ENCODE results near the gene DVL1. TPM values are rescaled to one million over a fixed set of nuclear protein-coding genes. Genes with fewer than 3 reads are reported as not detected.
A peak's percentile ranks its signal among the peaks of the same experiment; 100 is the strongest.

DVL1 gene
- total RNA-seq, 2 experiments from 2014 or later, result 37.2 to 39.2 TPM

DNA sequence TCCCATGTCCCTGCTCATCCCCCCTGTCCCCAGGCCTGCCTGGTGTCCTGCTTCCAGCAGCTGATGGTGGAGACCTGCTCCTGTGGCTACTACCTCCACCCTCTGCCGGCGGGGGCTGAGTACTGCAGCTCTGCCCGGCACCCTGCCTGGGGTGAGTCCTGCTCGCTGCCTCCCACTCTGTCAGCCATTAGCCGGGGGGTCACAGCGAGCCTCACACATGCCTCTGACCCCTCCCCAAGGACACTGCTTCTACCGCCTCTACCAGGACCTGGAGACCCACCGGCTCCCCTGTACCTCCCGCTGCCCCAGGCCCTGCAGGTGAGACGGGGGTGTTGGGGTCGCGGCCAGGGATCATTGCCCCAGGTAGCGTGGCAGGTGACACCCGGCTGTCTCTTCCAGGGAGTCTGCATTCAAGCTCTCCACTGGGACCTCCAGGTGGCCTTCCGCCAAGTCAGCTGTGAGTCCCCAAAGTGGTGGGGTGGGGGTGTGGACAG, 58.9 kb downstream of the DVL1 start:
- Mint-ChIP-seq H3K27me3 (no peaks in the 10 kb centered on the region), H3K4me3 (no peak overlapping the region), H3K4me1 (ENCODE audit: low read depth) (peaks cover 2% of the 10 kb centered on the region), H3K36me3 (ENCODE audit: low read depth) (no peaks in the 10 kb centered on the region), H3K9me3 (no peaks in the 10 kb centered on the region), H3K27ac (no peak overlapping the region)
- peak; percentile 76 for DNase-seq
- TF ChIP-seq, protein P1, sequence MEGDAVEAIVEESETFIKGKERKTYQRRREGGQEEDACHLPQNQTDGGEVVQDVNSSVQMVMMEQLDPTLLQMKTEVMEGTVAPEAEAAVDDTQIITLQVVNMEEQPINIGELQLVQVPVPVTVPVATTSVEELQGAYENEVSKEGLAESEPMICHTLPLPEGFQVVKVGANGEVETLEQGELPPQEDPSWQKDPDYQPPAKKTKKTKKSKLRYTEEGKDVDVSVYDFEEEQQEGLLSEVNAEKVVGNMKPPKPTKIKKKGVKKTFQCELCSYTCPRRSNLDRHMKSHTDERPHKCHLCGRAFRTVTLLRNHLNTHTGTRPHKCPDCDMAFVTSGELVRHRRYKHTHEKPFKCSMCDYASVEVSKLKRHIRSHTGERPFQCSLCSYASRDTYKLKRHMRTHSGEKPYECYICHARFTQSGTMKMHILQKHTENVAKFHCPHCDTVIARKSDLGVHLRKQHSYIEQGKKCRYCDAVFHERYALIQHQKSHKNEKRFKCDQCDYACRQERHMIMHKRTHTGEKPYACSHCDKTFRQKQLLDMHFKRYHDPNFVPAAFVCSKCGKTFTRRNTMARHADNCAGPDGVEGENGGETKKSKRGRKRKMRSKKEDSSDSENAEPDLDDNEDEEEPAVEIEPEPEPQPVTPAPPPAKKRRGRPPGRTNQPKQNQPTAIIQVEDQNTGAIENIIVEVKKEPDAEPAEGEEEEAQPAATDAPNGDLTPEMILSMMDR (IDR thresholded peaks at IDR 0.05), result peak; percentile 36
- ChIA-PET CTCF (interaction anchor here (0.9 to 3.2 kb wide), 6 partner anchors 12 to 306 kb away, joined by 3 to 37 read pairs (median 10); no protein-coding TSS in a partner anchor), POLR2A (interaction anchor here (0.6 kb wide), 1 partner anchor 333 kb away, joined by 3 read pairs; no protein-coding TSS in a partner anchor)
- ATAC-seq, result peak; percentile 71
- intact Hi-C loops (cut with micrococcal nuclease), result no loop called here

DNA sequence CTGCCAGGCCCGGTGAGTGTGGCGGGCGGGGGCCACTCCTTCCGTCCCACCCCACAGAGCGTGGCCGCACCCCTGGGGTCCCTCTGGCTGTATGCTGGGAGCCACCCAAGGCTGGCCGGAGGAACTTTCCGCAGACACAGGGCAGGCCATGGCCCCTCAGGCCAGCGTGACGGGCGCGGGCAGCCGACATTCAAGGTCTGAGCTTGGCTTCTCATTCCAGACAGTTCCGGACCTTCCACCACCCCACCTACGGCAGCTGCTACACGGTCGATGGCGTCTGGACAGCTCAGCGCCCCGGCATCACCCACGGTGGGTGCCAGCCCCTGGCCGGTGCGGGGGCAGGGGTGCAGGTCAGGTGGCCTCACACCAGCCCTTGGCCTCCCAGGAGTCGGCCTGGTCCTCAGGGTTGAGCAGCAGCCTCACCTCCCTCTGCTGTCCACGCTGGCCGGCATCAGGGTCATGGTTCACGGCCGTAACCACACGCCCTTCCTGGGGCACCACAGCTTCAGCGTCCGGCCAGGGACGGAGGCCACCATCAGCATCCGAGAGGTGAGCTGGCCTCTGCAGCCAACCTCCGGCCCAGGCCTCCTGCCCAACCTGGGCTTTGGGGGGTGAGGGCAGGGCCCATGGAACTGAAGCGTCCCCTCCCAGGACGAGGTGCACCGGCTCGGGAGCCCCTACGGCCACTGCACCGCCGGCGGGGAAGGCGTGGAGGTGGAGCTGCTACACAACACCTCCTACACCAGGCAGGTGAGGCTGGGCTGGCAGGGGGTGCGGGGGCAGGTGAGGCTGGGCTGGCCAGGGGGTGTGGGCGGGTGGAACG, 61.7 kb downstream of the DVL1 start:
- CTCF ChIA-PET, result interaction anchor here (1.0 to 1.2 kb wide), 2 partner anchors 8 to 165 kb away, joined by 3 to 4 read pairs; no protein-coding TSS in a partner anchor
- TF ChIP-seq, protein P1 (IDR thresholded peaks at IDR 0.05), result no peak
- H3K4me1 Mint-ChIP-seq (ENCODE audit: low read depth), result peaks cover 3% of the 10 kb centered on the region
- H3K4me3 Mint-ChIP-seq, result no peak overlapping the region
- ATAC-seq, result no peak
- no peaks in the 10 kb centered on the region for H3K9me3 Mint-ChIP-seq
- H3K27me3 Mint-ChIP-seq, result no peaks in the 10 kb centered on the region
- DNase-seq, result no peak
- no peaks in the 10 kb centered on the region for H3K36me3 Mint-ChIP-seq (ENCODE audit: low read depth)
- H3K27ac Mint-ChIP-seq, result no peak overlapping the region
- POLR2A ChIA-PET, result interaction anchor here (1.0 to 1.3 kb wide), 2 partner anchors 9 to 12 kb away, joined by 3 read pairs; no protein-coding TSS in a partner anchor
- intact Hi-C loops (cut with micrococcal nuclease), result no loop called here

DNA sequence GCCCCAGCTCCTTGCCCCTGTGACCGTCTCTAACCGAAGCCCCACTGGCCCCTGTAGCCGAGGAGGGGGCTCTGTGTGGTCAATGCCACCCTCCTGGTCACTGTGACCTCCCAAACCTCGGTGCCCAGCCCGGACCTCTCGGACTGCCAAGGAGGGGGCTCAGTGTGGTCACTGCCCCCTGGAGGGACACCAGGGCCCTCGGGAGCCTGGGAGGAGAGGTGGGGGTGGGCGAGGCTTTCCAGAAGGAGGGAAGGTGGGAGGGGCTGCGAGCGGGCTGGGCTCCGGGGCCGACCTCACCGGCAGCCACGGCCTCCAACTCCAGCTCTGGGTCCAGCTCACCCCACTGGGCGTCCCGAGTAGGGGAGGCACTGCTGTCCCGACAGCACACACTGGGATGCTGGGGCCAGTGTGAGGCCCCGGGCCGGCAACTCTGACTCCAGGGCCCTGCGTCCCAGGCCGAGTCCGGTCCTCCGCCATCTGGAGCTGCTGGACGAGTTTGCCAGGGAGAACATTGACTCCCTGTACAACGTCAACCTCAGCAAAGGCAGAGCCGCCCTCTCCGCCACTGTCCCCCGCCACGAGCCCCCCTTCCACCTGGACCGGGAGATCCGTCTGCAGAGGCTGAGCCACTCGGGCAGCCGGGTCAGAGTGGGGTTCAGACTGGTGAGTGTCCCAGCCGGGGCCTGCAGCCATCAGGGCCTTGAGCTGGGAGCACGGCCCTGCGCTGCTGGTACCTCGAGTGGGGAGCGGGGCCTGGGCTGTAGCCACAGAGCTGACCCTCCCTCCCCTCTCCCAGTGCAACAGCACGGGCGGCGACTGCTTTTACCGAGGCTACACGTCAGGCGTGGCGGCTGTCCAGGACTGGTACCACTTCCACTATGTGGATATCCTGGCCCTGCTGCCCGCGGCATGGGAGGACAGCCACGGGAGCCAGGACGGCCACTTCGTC, 62.6 kb downstream of the DVL1 start:
- no peak for ATAC-seq
- H3K36me3 Mint-ChIP-seq (ENCODE audit: low read depth), result no peaks in the 10 kb centered on the region
- no peaks in the 10 kb centered on the region for H3K9me3 Mint-ChIP-seq
- intact Hi-C loops (cut with micrococcal nuclease), result no loop called here
- TF ChIP-seq, protein P1 (IDR thresholded peaks at IDR 0.05), result no peak
- CTCF ChIA-PET, result interaction anchor here (0.9 to 1.2 kb wide), 3 partner anchors 9 to 164 kb away, joined by 3 to 5 read pairs (median 4); no protein-coding TSS in a partner anchor
- no peak overlapping the region for H3K4me3 Mint-ChIP-seq
- POLR2A ChIA-PET, result interaction anchor here (1.0 to 1.3 kb wide), 2 partner anchors 10 to 11 kb away, joined by 3 read pairs; no protein-coding TSS in a partner anchor
- H3K27me3 Mint-ChIP-seq, result no peaks in the 10 kb centered on the region
- no peak for DNase-seq
- H3K27ac Mint-ChIP-seq, result no peak overlapping the region
- peaks cover 2% of the 10 kb centered on the region for H3K4me1 Mint-ChIP-seq (ENCODE audit: low read depth)

DNA sequence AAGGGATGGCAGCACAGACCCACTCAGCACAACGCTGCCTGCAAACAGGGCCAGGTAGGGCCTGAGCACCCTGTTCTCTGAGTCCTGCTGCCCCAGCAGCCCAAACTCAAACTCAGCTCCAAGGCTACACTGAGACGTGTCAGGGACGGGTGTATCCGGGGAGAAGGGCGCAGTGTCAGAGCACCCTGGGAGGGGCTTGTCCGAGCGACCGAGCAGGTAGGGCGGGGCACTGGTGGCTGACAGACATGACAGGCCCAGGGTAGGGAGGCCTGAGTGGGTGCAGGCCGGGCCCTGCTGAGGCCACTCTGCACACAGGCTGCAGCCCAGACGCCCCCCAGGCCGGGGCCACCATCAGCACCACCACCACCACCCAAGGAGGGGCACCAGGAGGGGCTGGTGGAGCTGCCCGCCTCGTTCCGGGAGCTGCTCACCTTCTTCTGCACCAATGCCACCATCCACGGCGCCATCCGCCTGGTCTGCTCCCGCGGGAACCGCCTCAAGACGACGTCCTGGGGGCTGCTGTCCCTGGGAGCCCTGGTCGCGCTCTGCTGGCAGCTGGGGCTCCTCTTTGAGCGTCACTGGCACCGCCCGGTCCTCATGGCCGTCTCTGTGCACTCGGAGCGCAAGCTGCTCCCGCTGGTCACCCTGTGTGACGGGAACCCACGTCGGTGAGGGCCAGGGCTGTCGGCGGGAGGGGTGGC, 63.5 kb downstream of the DVL1 start:
- H3K9me3 Mint-ChIP-seq, result no peaks in the 10 kb centered on the region
- no peak overlapping the region for H3K4me3 Mint-ChIP-seq
- POLR2A ChIA-PET, result interaction anchor here (1.3 kb wide), 2 partner anchors 10 to 11 kb away, joined by 3 read pairs; no protein-coding TSS in a partner anchor
- DNase-seq (no peak), ATAC-seq (no peak)
- peaks cover 2% of the 10 kb centered on the region for H3K4me1 Mint-ChIP-seq (ENCODE audit: low read depth)
- no peak overlapping the region for H3K27ac Mint-ChIP-seq
- H3K27me3 Mint-ChIP-seq, result no peaks in the 10 kb centered on the region
- TF ChIP-seq, protein P1 (IDR thresholded peaks at IDR 0.05), result no peak
- intact Hi-C loops (cut with micrococcal nuclease), result no loop called here
- CTCF ChIA-PET, result interaction anchor here (0.9 to 1.2 kb wide), 2 partner anchors 15 to 163 kb away, joined by 4 to 5 read pairs; no protein-coding TSS in a partner anchor
- H3K36me3 Mint-ChIP-seq (ENCODE audit: low read depth), result no peaks in the 10 kb centered on the region

Small RNA genes within 50 kb of the gene (microRNA-seq; reads per million reads assigned to microRNA genes)
- gene MIR6726 (ENCODE audit: borderline microRNAs expressed, borderline replicate concordance), result 1.2 reads per million
- not detected for gene MIR6727 (ENCODE audit: borderline microRNAs expressed, borderline replicate concordance)
- gene MIR6808 (ENCODE audit: borderline microRNAs expressed, borderline replicate concordance), result not detected

Other genes starting within 250 kb of the DVL1 start
- gene C1orf159, start 233.3 kb downstream of the DVL1 start, total RNA-seq, result 10 to 100 TPM; 17.5 to 20.3 TPM
- not detected for gene TTLL10, start 175.5 kb downstream of the DVL1 start, total RNA-seq
- 100 to 1,000 TPM; 126 to 135 TPM for gene TNFRSF18, start 142.8 kb downstream of the DVL1 start, total RNA-seq
- gene TNFRSF4, start 135.3 kb downstream of the DVL1 start, total RNA-seq, result 100 to 1,000 TPM; 137 to 142 TPM
- 10 to 100 TPM; 81.5 to 87.5 TPM for gene SDF4, start 117.4 kb downstream of the DVL1 start, total RNA-seq
- gene B3GALT6, start 117.2 kb downstream of the DVL1 start, total RNA-seq, result 10 to 100 TPM; 13.1 to 14.3 TPM
- gene C1QTNF12, start 102.7 kb downstream of the DVL1 start, total RNA-seq, result 1 to 10 TPM; 2.6 to 4.9 TPM
- 10 to 100 TPM; 52.3 to 59.2 TPM for gene UBE2J2, start 75.6 kb downstream of the DVL1 start, total RNA-seq
- gene SCNN1D, start 69.0 kb downstream of the DVL1 start, total RNA-seq, result 1 to 10 TPM; 4.9 to 5.6 TPM
- 10 to 100 TPM; 41.1 to 42.5 TPM for gene ACAP3, start 41.5 kb downstream of the DVL1 start, total RNA-seq
- 10 to 100 TPM; 23.9 to 25.4 TPM for gene PUSL1, start 40.8 kb downstream of the DVL1 start, total RNA-seq
- 100 to 1,000 TPM; 110 to 122 TPM for gene INTS11, start 24.8 kb downstream of the DVL1 start, total RNA-seq
- gene CPTP, start 24.6 kb downstream of the DVL1 start, total RNA-seq, result 10 to 100 TPM in 1 of 2 experiments, 1 to 10 TPM in 1; 8.4 to 11.0 TPM
- under 1 TPM; 0.13 to 0.14 TPM for gene TAS1R3, start 18.1 kb downstream of the DVL1 start, total RNA-seq
- under 1 TPM; 0.92 to 0.98 TPM for gene MXRA8, start 9.1 kb upstream of the DVL1 start, total RNA-seq
- gene AURKAIP1, start 25.8 kb upstream of the DVL1 start, total RNA-seq, result 100 to 1,000 TPM; 127 TPM
- 10 to 100 TPM; 86.3 to 92.4 TPM for gene CCNL2, start 49.9 kb upstream of the DVL1 start, total RNA-seq
- gene MRPL20, start 57.9 kb upstream of the DVL1 start, total RNA-seq, result 100 to 1,000 TPM; 127 to 129 TPM
- gene ANKRD65, start 71.9 kb upstream of the DVL1 start, total RNA-seq, result not detected
- gene VWA1, start 86.3 kb upstream of the DVL1 start, total RNA-seq, result under 1 TPM; 0.72 to 0.97 TPM
- gene ATAD3C, start 100.3 kb upstream of the DVL1 start, total RNA-seq, result 1 to 10 TPM in 1 of 2 experiments, under 1 TPM in 1; 0.99 to 1.8 TPM
- 10 to 100 TPM; 42.5 to 48.1 TPM for gene ATAD3B, start 122.3 kb upstream of the DVL1 start, total RNA-seq
- 10 to 100 TPM; 61.7 to 65.1 TPM for gene ATAD3A, start 162.7 kb upstream of the DVL1 start, total RNA-seq
- gene TMEM240, start 191.2 kb upstream of the DVL1 start, total RNA-seq, result under 1 TPM; 0.45 to 0.74 TPM
- 100 to 1,000 TPM; 111 to 113 TPM for gene SSU72, start 225.4 kb upstream of the DVL1 start, total RNA-seq